Fibroblast of lung (primary cell): ENCODE measurements around the gene CTBP2. TPM values are rescaled to one million over a fixed set of nuclear protein-coding genes. Genes with fewer than 3 reads are reported as not detected.

Experiments
- DNase-seq, 2 donors: peaks; one replicate each; pipeline versions ENCODE4 v3.0.0 to v3.0.0-alpha.2; 2010; ENCODE audit warnings: low read depth in 2 of 2
- H2AFZ ChIP-seq: 2 replicates; pipeline ENCODE4 v1.5.1; 2012; ENCODE audit warnings: low read length, control low read depth, inconsistent platforms
- H3K27ac ChIP-seq: 2 replicates; pipeline ENCODE4 v1.5.1; 2011; ENCODE audit warnings: low read length, control low read depth; ENCODE audit not compliant: insufficient read depth
- H3K27me3 ChIP-seq: 2 replicates; pipeline ENCODE4 v1.5.1; 2011; ENCODE audit warnings: mild to moderate bottlenecking, low read length; ENCODE audit not compliant: control insufficient read depth, insufficient read depth
- H3K36me3 ChIP-seq: 2 replicates; pipeline ENCODE4 v1.5.1; 2011; ENCODE audit warnings: low read length; ENCODE audit not compliant: control insufficient read depth, insufficient read depth
- H3K4me1 ChIP-seq: 2 replicates; pipeline ENCODE4 v1.5.1; 2011; ENCODE audit warnings: low read length; ENCODE audit not compliant: control insufficient read depth, insufficient read depth; ENCODE audit errors: extremely low read depth
- H3K4me2 ChIP-seq: 2 replicates; pipeline ENCODE4 v1.5.1; 2011; ENCODE audit warnings: low read length, control low read depth; ENCODE audit not compliant: insufficient read depth; ENCODE audit errors: extremely low read depth
- H3K4me3 ChIP-seq, 4 experiments: fragments of 200-600 bp in 1 of 4; sonication (generic) in 1 of 4; replicated peaks in 1 of 4; 2 replicates each; pipeline ENCODE4 v1.5.1; 2011 to 2016; ENCODE audit warnings: low read length in 4 of 4, low read depth in 3 of 4, mild to moderate bottlenecking in 3 of 4, control low read depth in 2 of 4, inconsistent platforms in 1 of 4, mixed read lengths in 1 of 4; ENCODE audit not compliant: insufficient read depth in 1 of 4; ENCODE audit errors: control extremely low read depth in 1 of 4
- H3K79me2 ChIP-seq: 2 replicates; pipeline ENCODE4 v1.5.1; 2012; ENCODE audit warnings: mild to moderate bottlenecking, low read length, inconsistent platforms; ENCODE audit not compliant: control insufficient read depth, insufficient read depth
- H3K9ac ChIP-seq: 2 replicates; pipeline ENCODE4 v1.5.1; 2011; ENCODE audit warnings: mild to moderate bottlenecking, low read length, control low read depth; ENCODE audit not compliant: insufficient read depth
- H3K9me3 ChIP-seq: 2 replicates; pipeline ENCODE4 v1.5.1; 2012; ENCODE audit warnings: low read depth, low read length; ENCODE audit not compliant: control insufficient read depth, insufficient read depth
- H4K20me1 ChIP-seq: 2 replicates; pipeline ENCODE4 v1.5.1; 2011; ENCODE audit warnings: low read length; ENCODE audit not compliant: control insufficient read depth, insufficient read depth; ENCODE audit errors: extremely low read depth
- EZH2 ChIP-seq: IDR thresholded peaks from 2 replicates; pipeline ENCODE4 v1.5.1; 2012; ENCODE audit warnings: low read length, control low read depth, mild to moderate bottlenecking; ENCODE audit errors: missing control alignments
- polyA plus RNA-seq, 2 donors: library from polyadenylated mRNA; depleted of rRNA in 1 of 2; stranded (reverse) in 1 of 2; unstranded in 1 of 2; fragments of >200 nt; gene quantifications; 2 replicates each; pipeline ENCODE4 v1.2.1, GENCODE V29; 2011 to 2012; ENCODE audit warnings: missing spikeins in 1 of 2
- total RNA-seq: library from RNA; depleted of rRNA; stranded (reverse); fragments of >200 nt; gene quantifications from 2 replicates; pipeline ENCODE4 v1.2.1, GENCODE V29; 2014
- TF ChIP-seq, protein P1 (sequence below), 2 donors: IDR thresholded peaks in 1 of 2; conservative IDR thresholded peaks in 1 of 2; 1 replicate in 1 of 2; 2 replicates in 1 of 2; pipeline ENCODE4 v1.5.1; 2011 to 2012; ENCODE audit warnings: low read length in 2 of 2, control low read depth in 1 of 2, inconsistent platforms in 1 of 2, low read depth in 1 of 2, mild to moderate bottlenecking in 1 of 2

CTBP2 gene
- total and polyA plus RNA-seq, 2 donors (not counting 1 experiment from before 2014, with no cell fraction given) = 72.1 to 73.3 TPM

DNA sequence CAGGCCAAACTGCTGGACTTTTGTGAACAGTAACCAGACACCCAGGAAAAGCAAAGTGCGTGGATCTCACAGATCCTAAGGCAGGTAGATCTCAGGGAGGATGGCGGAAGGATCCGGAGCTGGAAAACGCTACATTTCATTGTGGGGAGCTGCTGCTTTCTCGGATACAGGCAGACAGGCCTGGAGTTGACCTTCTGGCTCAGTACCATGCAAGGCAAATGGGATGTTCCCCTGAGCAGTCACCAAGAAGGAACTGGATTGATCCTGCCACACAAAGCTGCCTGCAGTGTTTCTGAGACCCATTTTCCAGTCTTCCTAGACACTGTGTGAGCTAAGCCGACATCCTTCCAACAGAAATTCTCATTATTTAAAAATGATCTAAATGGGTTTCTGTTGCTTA, 152.9 kb downstream of the CTBP2 start:
- Histone ChIP-seq H3K27ac (peak overlapping the region; percentile 44), H3K9ac (no peak overlapping the region), H4K20me1 (peaks cover 4% of the 10 kb centered on the region), H3K4me1 (peaks cover 19% of the 10 kb centered on the region), H3K9me3 (no peaks in the 10 kb centered on the region), H2AFZ (no peak overlapping the region), H3K4me2 (no peak overlapping the region), H3K27me3 (no peaks in the 10 kb centered on the region), H3K4me3 (no peak overlapping the region), H3K36me3 (peaks cover 8% of the 10 kb centered on the region), H3K79me2 (peaks cover 48% of the 10 kb centered on the region)
- DNase-seq = no peak
- TF ChIP-seq EZH2 = no peak
- TF ChIP-seq, protein P1, sequence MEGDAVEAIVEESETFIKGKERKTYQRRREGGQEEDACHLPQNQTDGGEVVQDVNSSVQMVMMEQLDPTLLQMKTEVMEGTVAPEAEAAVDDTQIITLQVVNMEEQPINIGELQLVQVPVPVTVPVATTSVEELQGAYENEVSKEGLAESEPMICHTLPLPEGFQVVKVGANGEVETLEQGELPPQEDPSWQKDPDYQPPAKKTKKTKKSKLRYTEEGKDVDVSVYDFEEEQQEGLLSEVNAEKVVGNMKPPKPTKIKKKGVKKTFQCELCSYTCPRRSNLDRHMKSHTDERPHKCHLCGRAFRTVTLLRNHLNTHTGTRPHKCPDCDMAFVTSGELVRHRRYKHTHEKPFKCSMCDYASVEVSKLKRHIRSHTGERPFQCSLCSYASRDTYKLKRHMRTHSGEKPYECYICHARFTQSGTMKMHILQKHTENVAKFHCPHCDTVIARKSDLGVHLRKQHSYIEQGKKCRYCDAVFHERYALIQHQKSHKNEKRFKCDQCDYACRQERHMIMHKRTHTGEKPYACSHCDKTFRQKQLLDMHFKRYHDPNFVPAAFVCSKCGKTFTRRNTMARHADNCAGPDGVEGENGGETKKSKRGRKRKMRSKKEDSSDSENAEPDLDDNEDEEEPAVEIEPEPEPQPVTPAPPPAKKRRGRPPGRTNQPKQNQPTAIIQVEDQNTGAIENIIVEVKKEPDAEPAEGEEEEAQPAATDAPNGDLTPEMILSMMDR (conservative IDR thresholded peaks at IDR 0.05 in 1 of 2, IDR thresholded peaks at IDR 0.05 in 1 of 2; ENCODE audit: low read depth in 1 of 2, low read length in 2 of 2) = no peak

DNA sequence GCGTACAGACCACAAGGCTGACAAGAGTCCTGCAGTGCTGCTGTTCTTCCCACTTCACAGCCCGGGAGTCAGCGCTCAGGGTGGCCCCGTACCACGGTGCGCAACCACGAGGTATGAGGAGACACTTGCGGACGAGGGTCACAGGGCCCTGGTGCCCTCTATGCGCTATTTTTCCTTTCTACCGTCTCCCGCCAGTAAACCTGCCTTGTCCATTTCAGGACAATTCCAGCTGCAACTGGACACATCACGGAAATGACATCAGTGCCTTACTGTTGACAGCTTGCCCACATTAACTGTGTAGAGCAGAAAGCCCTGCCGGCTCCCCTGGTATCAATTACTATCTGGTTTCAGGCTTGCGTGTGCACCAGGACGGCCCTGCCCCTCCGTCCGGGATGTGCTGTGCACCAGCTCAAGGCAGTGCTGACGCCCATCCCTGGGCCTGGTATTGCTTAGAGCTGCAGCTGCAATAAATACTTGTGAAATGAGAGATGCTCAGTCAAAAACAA, 153.4 kb downstream of the CTBP2 start:
- H3K79me2 ChIP-seq = peaks cover 43% of the 10 kb centered on the region

DNA sequence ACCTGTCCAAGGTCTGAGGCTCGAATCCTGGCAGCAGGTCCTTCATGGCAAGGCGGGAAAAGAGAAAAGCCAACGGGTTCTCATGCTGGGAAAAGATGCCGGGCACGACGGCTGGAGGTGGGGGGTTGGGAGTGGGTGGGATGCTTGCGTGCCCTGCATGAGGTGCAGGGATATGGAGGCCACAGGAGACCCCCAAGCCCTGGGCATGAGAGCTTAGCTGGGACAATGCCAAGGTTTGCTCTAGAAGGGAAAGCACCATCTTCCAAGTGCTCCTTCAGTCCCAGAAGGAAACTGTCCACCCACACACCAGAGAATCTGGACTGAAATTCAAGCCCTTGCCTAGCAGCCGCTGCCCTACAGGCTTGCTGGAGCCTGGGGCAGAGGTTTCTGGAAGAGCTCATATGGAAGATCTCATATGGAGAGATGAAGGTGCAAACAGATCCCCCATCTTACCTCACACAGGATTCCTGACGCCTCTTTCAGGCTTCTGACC, 154.1 kb downstream of the CTBP2 start:
- Histone ChIP-seq H3K9ac (no peak overlapping the region), H3K4me2 (no peak overlapping the region), H4K20me1 (peaks cover 4% of the 10 kb centered on the region), H2AFZ (no peak overlapping the region), H3K79me2 (peaks cover 44% of the 10 kb centered on the region), H3K27ac (peak overlapping the region; percentile 67), H3K9me3 (no peaks in the 10 kb centered on the region), H3K36me3 (peaks cover 15% of the 10 kb centered on the region), H3K27me3 (no peaks in the 10 kb centered on the region), H3K4me1 (peaks cover 25% of the 10 kb centered on the region), H3K4me3 (no peak overlapping the region)
- no peak for TF ChIP-seq EZH2
- TF ChIP-seq, protein P1 (conservative IDR thresholded peaks at IDR 0.05 in 1 of 2, IDR thresholded peaks at IDR 0.05 in 1 of 2; ENCODE audit: low read depth in 1 of 2, low read length in 2 of 2) = no peak
- peak in 1 of 2 donors; percentile 30 for DNase-seq

More for the DNA sequence above, 153.4 kb downstream of the CTBP2 start:
- no peak for TF ChIP-seq EZH2
- TF ChIP-seq, protein P1 (conservative IDR thresholded peaks at IDR 0.05 in 1 of 2, IDR thresholded peaks at IDR 0.05 in 1 of 2; ENCODE audit: low read depth in 1 of 2, low read length in 2 of 2) = no peak
- DNase-seq = no peak
- Histone ChIP-seq H2AFZ (no peak overlapping the region), H3K9me3 (no peaks in the 10 kb centered on the region), H3K27me3 (no peaks in the 10 kb centered on the region), H3K27ac (peak overlapping the region; percentile 67), H3K4me2 (no peak overlapping the region), H3K36me3 (peaks cover 10% of the 10 kb centered on the region), H4K20me1 (peaks cover 4% of the 10 kb centered on the region), H3K9ac (no peak overlapping the region), H3K4me1 (peaks cover 19% of the 10 kb centered on the region), H3K4me3 (no peak overlapping the region)
